Neural crest cell (in vitro differentiated cells): Measurements from ENCODE around the gene ETNPPL. TPM values are rescaled to one million over a fixed set of nuclear protein-coding genes. Genes with fewer than 3 reads are reported as not detected.

ENCODE experiments used
- DNase-seq: peaks from one replicate; pipeline ENCODE4 v3.0.0; 2021; ENCODE audit warnings: low read depth, mixed read lengths, low spot score
- H3K27ac Mint-ChIP-seq: one replicate; pipeline ENCODE4 v1.8.0; 2021; ENCODE audit warnings: mild to moderate bottlenecking, mixed read lengths; ENCODE audit not compliant: unreplicated experiment
- H3K27me3 Mint-ChIP-seq: 2 replicates; pipeline ENCODE4 v1.8.0; 2021; ENCODE audit warnings: low read depth, mild to moderate bottlenecking, mixed read lengths
- H3K36me3 Mint-ChIP-seq: 2 replicates; pipeline ENCODE4 v1.8.0; 2021; ENCODE audit warnings: low read depth, mild to moderate bottlenecking, mixed read lengths
- H3K4me1 Mint-ChIP-seq: 2 replicates; pipeline ENCODE4 v1.8.0; 2021; ENCODE audit warnings: mixed read lengths
- H3K4me3 Mint-ChIP-seq: one replicate; pipeline ENCODE4 v1.8.0; 2021; ENCODE audit warnings: mild to moderate bottlenecking, mixed read lengths
- H3K9me3 Mint-ChIP-seq: 2 replicates; pipeline ENCODE4 v1.8.0; 2021; ENCODE audit warnings: mixed read lengths
- CTCF ChIP-seq: fragments of 200-600 bp; sonication (generic); conservative IDR thresholded peaks from 2 replicates; pipeline ENCODE4 v1.5.0; 2021; ENCODE audit warnings: antibody characterized with exemption, mild to moderate bottlenecking
- total RNA-seq: library from RNA; stranded (reverse); gene quantifications from 2 replicates; pipeline ENCODE4 v1.2.1, GENCODE V29; 2021

ETNPPL gene
- total RNA-seq, 1 donor from 2014 or later, result 0.84 TPM

- no peak overlapping the region for H3K27ac Mint-ChIP-seq
- H3K27me3 Mint-ChIP-seq, result no peaks in the 10 kb centered on the region
- H3K4me3 Mint-ChIP-seq, result no peak overlapping the region
- H3K9me3 Mint-ChIP-seq, result peaks cover 3% of the 10 kb centered on the region
- TF ChIP-seq CTCF, result no peak
- no peak for DNase-seq
- H3K4me1 Mint-ChIP-seq, result no peaks in the 10 kb centered on the region
- H3K36me3 Mint-ChIP-seq, result no peaks in the 10 kb centered on the region
Observed at GRCh38 chr4:108709722-108710121, 53.1 kb downstream of the ETNPPL start.

- Mint-ChIP-seq H3K27ac (no peak overlapping the region), H3K9me3 (peaks cover 3% of the 10 kb centered on the region)
Observed at GRCh38 chr4:108709234-108709633, 53.6 kb downstream of the ETNPPL start.

GRCh38 chr4:108706289-108706688, 56.6 kb downstream of the ETNPPL start:
- Mint-ChIP-seq H3K9me3 (peaks cover 3% of the 10 kb centered on the region), H3K4me1 (no peaks in the 10 kb centered on the region), H3K4me3 (no peak overlapping the region), H3K27ac (no peak overlapping the region), H3K27me3 (no peaks in the 10 kb centered on the region), H3K36me3 (no peaks in the 10 kb centered on the region)
- no peak for DNase-seq
- no peak for TF ChIP-seq CTCF

More at GRCh38 chr4:108709234-108709633, 53.6 kb downstream of the ETNPPL start:
- no peaks in the 10 kb centered on the region for H3K36me3 Mint-ChIP-seq
- H3K4me1 Mint-ChIP-seq, result no peaks in the 10 kb centered on the region
- no peak for TF ChIP-seq CTCF
- no peaks in the 10 kb centered on the region for H3K27me3 Mint-ChIP-seq
- no peak overlapping the region for H3K4me3 Mint-ChIP-seq
- DNase-seq, result no peak

- DNase-seq, result no peak
- Mint-ChIP-seq H3K4me1 (no peaks in the 10 kb centered on the region), H3K4me3 (no peak overlapping the region), H3K27ac (no peak overlapping the region), H3K9me3 (no peaks in the 10 kb centered on the region), H3K36me3 (no peaks in the 10 kb centered on the region), H3K27me3 (no peaks in the 10 kb centered on the region)
- no peak for TF ChIP-seq CTCF
Observed at GRCh38 chr4:108703966-108704365, 58.9 kb downstream of the ETNPPL start.

- no peaks in the 10 kb centered on the region for H3K9me3 Mint-ChIP-seq
- no peak for DNase-seq
- no peaks in the 10 kb centered on the region for H3K36me3 Mint-ChIP-seq
- TF ChIP-seq CTCF, result no peak
- no peak overlapping the region for H3K4me3 Mint-ChIP-seq
- H3K4me1 Mint-ChIP-seq, result no peaks in the 10 kb centered on the region
- H3K27me3 Mint-ChIP-seq, result no peaks in the 10 kb centered on the region
- no peak overlapping the region for H3K27ac Mint-ChIP-seq
Observed at GRCh38 chr4:108703370-108703769, 59.5 kb downstream of the ETNPPL start.

GRCh38 chr4:108702960-108703359, 59.9 kb downstream of the ETNPPL start:
- Mint-ChIP-seq H3K36me3 (no peaks in the 10 kb centered on the region), H3K27ac (no peak overlapping the region), H3K27me3 (no peaks in the 10 kb centered on the region), H3K9me3 (no peaks in the 10 kb centered on the region), H3K4me3 (no peak overlapping the region), H3K4me1 (no peaks in the 10 kb centered on the region)
- no peak for DNase-seq
- TF ChIP-seq CTCF, result no peak
